Gastrocnemius medialis (tissue), 4 donors: ENCODE data around the gene ZDHHC21. TPM values are rescaled to one million over a fixed set of nuclear protein-coding genes. Genes with fewer than 3 reads are reported as not detected.
"Not testable (repeated sequence)": the region's sequence is repeated elsewhere in the genome, so short reads cannot be mapped to it uniquely, and the experiment has no call there.

Source experiments
- ATAC-seq, 2 donors: fragments of 150-250 bp; one replicate each; pipeline ENCODE4 v1.9.1; 2016
- DNase-seq, 2 donors: peaks; one replicate each; pipeline ENCODE4 v3.0.0-alpha.2; 2019
- H3K27ac ChIP-seq, 4 donors: fragments of 200-600 bp; sonication (generic); 1 replicate in 1 of 4; 2 replicates in 3 of 4; pipeline ENCODE4 v1.5.1; 2016 to 2018; ENCODE audit warnings: mild to moderate bottlenecking in 2 of 4, moderate library complexity in 1 of 4
- H3K27me3 ChIP-seq, 3 donors: fragments of 200-600 bp; sonication (generic) in 2 of 3; 1 replicate in 1 of 3; 2 replicates in 2 of 3; pipeline versions ENCODE4 v1.5.1 to v1.6.0; 2016 to 2019; ENCODE audit warnings: mild to moderate bottlenecking in 1 of 3, moderate library complexity in 1 of 3
- H3K36me3 ChIP-seq, 2 donors: fragments of 200-600 bp; sonication (generic) in 1 of 2; one replicate each; pipeline ENCODE4 v1.5.1; 2017 to 2018
- H3K4me1 ChIP-seq, 2 donors: fragments of 200-600 bp; sonication (generic) in 1 of 2; one replicate each; pipeline ENCODE4 v1.5.1; 2016 to 2017; ENCODE audit warnings: mild to moderate bottlenecking in 2 of 2
- H3K4me3 ChIP-seq, 4 donors: fragments of 200-600 bp; sonication (generic) in 3 of 4; 1 replicate in 1 of 4; 2 replicates in 3 of 4; pipeline ENCODE4 v1.5.1; 2016 to 2019; ENCODE audit warnings: mild to moderate bottlenecking in 2 of 4
- H3K9me3 ChIP-seq, 3 donors: fragments of 200-600 bp; sonication (generic) in 2 of 3; 1 replicate in 1 of 3; 2 replicates in 2 of 3; pipeline ENCODE4 v1.5.1; 2016 to 2019
- CTCF ChIP-seq, 5 experiments: fragments of 450-650 bp in 3 of 5; fragments of 200-600 bp in 2 of 5; sonication (generic) in 2 of 5; IDR thresholded peaks in 4 of 5; conservative IDR thresholded peaks in 1 of 5; 1 replicate in 4 of 5; 2 replicates in 1 of 5; pipeline ENCODE4 v1.5.1; 2016 to 2019; ENCODE audit warnings: antibody characterized with exemption in 5 of 5, mild to moderate bottlenecking in 3 of 5, moderate library complexity in 3 of 5
- POLR2A ChIP-seq, 2 donors: fragments of 450-650 bp; IDR thresholded peaks; one replicate each; pipeline ENCODE4 v1.6.1; 2017; ENCODE audit warnings: antibody characterized with exemption in 2 of 2, mild to moderate bottlenecking in 2 of 2, moderate library complexity in 2 of 2
- in situ Hi-C, 4 donors: fragments of 200-750 bp; cut with MboI; loops; one replicate each; pipeline versions ENCODE4 v1.15.0 to v1.8.0; 2017; ENCODE audit warnings: low sequenced_read_pairs in 4 of 4
- intact Hi-C: fragments of 100-400 bp; cut with DNase I; formaldehyde crosslinking; loops from one replicate; pipeline ENCODE4 v1.15.1; 2023; ENCODE audit warnings: low total_unique reads
- total RNA-seq, 4 donors: library from RNA; depleted of rRNA; stranded (reverse); fragments of >200 nt; gene quantifications; one replicate each; pipeline versions ENCODE4 v1.1.0 to v1.2.3, GENCODE V29; 2016

ZDHHC21 gene
- total RNA-seq, 4 donors from 2014 or later: 3.7 to 15.9 (median 6.1) TPM

DNA sequence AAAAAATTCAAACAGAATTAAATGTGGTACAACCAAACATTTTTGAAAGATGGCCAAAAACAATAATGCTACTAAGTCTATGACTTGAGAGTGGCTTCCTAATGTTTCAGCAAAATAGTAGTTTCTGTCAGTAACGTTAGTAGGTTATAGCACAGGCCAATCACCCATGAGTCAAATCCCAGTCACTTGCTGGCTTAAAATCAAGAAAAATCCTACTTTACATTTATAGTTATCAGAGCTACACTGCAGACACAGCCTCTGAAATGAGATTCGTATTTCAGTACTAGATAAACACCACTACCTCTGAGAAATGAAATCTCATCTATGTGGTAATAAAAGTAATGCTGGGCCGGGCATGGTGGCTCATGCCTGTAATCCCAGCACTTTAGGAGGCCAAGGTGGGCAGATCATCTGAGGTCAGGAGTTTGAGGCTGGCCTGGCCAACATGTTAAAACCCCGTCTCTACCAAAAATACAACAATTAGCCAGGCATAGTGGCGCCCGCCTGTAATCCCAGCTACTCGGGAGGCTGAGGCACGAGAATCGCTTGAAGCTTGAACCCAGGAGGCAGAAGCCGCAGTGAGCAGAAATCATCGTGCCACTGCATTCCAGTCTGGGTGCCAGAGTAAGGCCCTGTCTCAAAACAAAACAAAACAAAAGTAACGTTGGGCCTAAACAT, 6.1 kb downstream of the ZDHHC21 start:
- TF ChIP-seq POLR2A (IDR thresholded peaks at IDR 0.05) (no peak), CTCF (IDR thresholded peaks at IDR 0.05 in 4 of 5, conservative IDR thresholded peaks at IDR 0.05 in 1 of 5) (no peak)
- H3K27me3 ChIP-seq: no peaks in the 10 kb centered on the region
- no peak overlapping the region for H3K4me3 ChIP-seq
- H3K9me3 ChIP-seq: no peaks in the 10 kb centered on the region
- intact Hi-C loops (no loop called here), in situ Hi-C loops (no loop called here)
- peak in 1 of 2 donors; percentile 24 for ATAC-seq
- peak overlapping the region; percentile 35 to 58 (median 43) for H3K27ac ChIP-seq
- peaks cover 17% of the 10 kb centered on the region in 2 donors for H3K4me1 ChIP-seq
- no peak for DNase-seq
- peaks cover 0 to 8% of the 10 kb centered on the region in 2 donors for H3K36me3 ChIP-seq

- ATAC-seq: no peak
- in situ Hi-C loops: no loop called here
- H3K9me3 ChIP-seq: no peaks in the 10 kb centered on the region
These were observed 7.1 kb downstream of the ZDHHC21 start for GRCh38 chr9:14686168-14686567.

DNA sequence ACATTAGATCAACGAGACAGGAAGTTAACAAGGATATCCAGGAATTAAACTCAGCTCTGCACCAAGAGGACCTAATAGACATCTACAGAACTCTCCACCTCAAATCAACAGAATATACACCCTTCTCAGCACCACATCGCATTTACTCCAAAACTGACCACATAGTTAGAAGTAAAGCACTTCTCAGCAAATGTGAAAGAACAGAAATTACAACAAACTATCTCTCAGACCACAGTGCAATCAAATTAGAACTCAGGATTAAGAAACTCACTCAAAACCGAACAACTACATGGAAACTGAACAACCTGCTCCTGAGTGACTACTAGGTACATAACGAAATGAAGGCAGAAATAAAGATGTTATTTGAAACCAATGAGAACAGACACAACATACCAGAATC, 10.6 kb downstream of the ZDHHC21 start:
- ATAC-seq, intact Hi-C loops, H3K9me3 ChIP-seq: not testable (repeated sequence)

More at GRCh38 chr9:14686168-14686567, 7.1 kb downstream of the ZDHHC21 start:
- Histone ChIP-seq H3K4me1 (peaks cover 11 to 14% of the 10 kb centered on the region in 2 donors), H3K4me3 (no peak overlapping the region), H3K27ac (no peak overlapping the region), H3K27me3 (no peaks in the 10 kb centered on the region), H3K36me3 (peaks cover 0 to 8% of the 10 kb centered on the region in 2 donors)
- no peak for DNase-seq
- intact Hi-C loops: no loop called here
- TF ChIP-seq CTCF (IDR thresholded peaks at IDR 0.05 in 4 of 5, conservative IDR thresholded peaks at IDR 0.05 in 1 of 5) (no peak), POLR2A (IDR thresholded peaks at IDR 0.05) (no peak)

GRCh38 chr9:14678776-14679175, 14.5 kb downstream of the ZDHHC21 start:
- H3K4me1 ChIP-seq: peaks cover 0 to 8% of the 10 kb centered on the region in 2 donors
- no peak for ATAC-seq
- in situ Hi-C loops: no loop called here
- no peaks in the 10 kb centered on the region for H3K9me3 ChIP-seq
- no peak overlapping the region for H3K4me3 ChIP-seq
- intact Hi-C loops: no loop called here
- H3K27me3 ChIP-seq: no peaks in the 10 kb centered on the region
- H3K27ac ChIP-seq: no peak overlapping the region
- TF ChIP-seq POLR2A (IDR thresholded peaks at IDR 0.05) (no peak), CTCF (IDR thresholded peaks at IDR 0.05 in 4 of 5, conservative IDR thresholded peaks at IDR 0.05 in 1 of 5) (no peak)
- H3K36me3 ChIP-seq: no peaks in the 10 kb centered on the region
- no peak for DNase-seq

More for the DNA sequence above, 10.6 kb downstream of the ZDHHC21 start:
- H3K27ac ChIP-seq, H3K27me3 ChIP-seq, H3K4me3 ChIP-seq, DNase-seq, H3K4me1 ChIP-seq, in situ Hi-C loops, H3K36me3 ChIP-seq: not testable (repeated sequence)

GRCh38 chr9:14677872-14678271, 15.4 kb downstream of the ZDHHC21 start:
- no peaks in the 10 kb centered on the region for H3K36me3 ChIP-seq
- H3K27me3 ChIP-seq: no peaks in the 10 kb centered on the region
- no peaks in the 10 kb centered on the region for H3K9me3 ChIP-seq
- no peak overlapping the region for H3K4me3 ChIP-seq
- ATAC-seq: no peak
- peaks cover 0 to 7% of the 10 kb centered on the region in 2 donors for H3K4me1 ChIP-seq
- in situ Hi-C loops: no loop called here
- intact Hi-C loops: no loop called here
- no peak overlapping the region for H3K27ac ChIP-seq
- no peak for DNase-seq
- no peak for TF ChIP-seq CTCF (IDR thresholded peaks at IDR 0.05 in 4 of 5, conservative IDR thresholded peaks at IDR 0.05 in 1 of 5)
- TF ChIP-seq POLR2A (IDR thresholded peaks at IDR 0.05): no peak
